A549 (cell line): ENCODE measurements around the gene RNF225. TPM values are rescaled to one million over a fixed set of nuclear protein-coding genes. Genes with fewer than 3 reads are reported as not detected.

Source experiments
- ATAC-seq, 2 experiments: fragments of 200-7000 bp in 1 of 2; fragments of >200 bp in 1 of 2; cut with Nextera tagmentation in 1 of 2; cut with Tn5 transposase in 1 of 2; 3 replicates each; pipeline versions ENCODE4 v1.8.0 to v1.9.1; 2018 to 2020; ENCODE audit warnings: mild to moderate bottlenecking in 1 of 2, moderate library complexity in 1 of 2
- CTCF ChIA-PET: fragments of 300-600 bp; sonication (Branson Sonifier 250); formaldehyde crosslinking; extraction: SDS; loops from one replicate; lab custom pipeline; 2021; ENCODE audit warnings: antibody characterized with exemption, inconsistent platforms; lab: Yijun Ruan, JAX
- POLR2A ChIA-PET: fragments of 350-600 bp; formaldehyde crosslinking; extraction: SDS; loops from one replicate; lab custom pipeline; 2021; ENCODE audit warnings: antibody characterized with exemption, inconsistent platforms; lab: Yijun Ruan, JAX
- DNase-seq, 2 experiments: peaks; one replicate each; pipeline versions ENCODE4 v3.0.0 to v3.0.0-alpha.2; 2011 to 2016; ENCODE audit warnings: low read depth in 1 of 2, low spot score in 1 of 2
- FAIRE-seq: peaks from 2 replicates; lab custom pipeline; 2011; peaks lifted over from hg19 to GRCh38; lab: Jason Lieb, UNC
- H3K27ac ChIP-seq, 2 experiments: fragments of >200 bp; sonication (Bioruptor Twin); formaldehyde crosslinking; 3 replicates each; pipeline ENCODE4 v1.5.1; 2016 to 2017
- H3K4me1 ChIP-seq: fragments of >200 bp; sonication (Bioruptor Twin); formaldehyde crosslinking; 3 replicates; pipeline ENCODE4 v1.6.1; 2016
- H3K4me2 ChIP-seq: fragments of >200 bp; sonication (Bioruptor Twin); formaldehyde crosslinking; 3 replicates; pipeline ENCODE4 v1.6.1; 2016
- H3K4me3 ChIP-seq: fragments of >200 bp; sonication (Bioruptor Twin); formaldehyde crosslinking; 3 replicates; pipeline ENCODE4 v1.5.1; 2016
- H3K9me3 ChIP-seq: fragments of >200 bp; sonication (Bioruptor Twin); formaldehyde crosslinking; 3 replicates; pipeline ENCODE4 v1.6.1; 2016
- CBX2 ChIP-seq: fragments of 200-600 bp; sonication (generic); IDR thresholded peaks from 2 replicates; pipeline ENCODE4 v1.6.1; 2016; ENCODE audit warnings: low read depth, mild to moderate bottlenecking, borderline replicate concordance
- EHMT2 ChIP-seq: fragments of 200-600 bp; sonication (generic); IDR thresholded peaks from 2 replicates; pipeline ENCODE4 v1.6.1; 2016; ENCODE audit warnings: antibody characterized with exemption, low read depth, mild to moderate bottlenecking, moderate library complexity
- ELK1 ChIP-seq: fragments of 150-350 bp; IDR thresholded peaks from 2 replicates; pipeline ENCODE4 v1.6.1; 2014; ENCODE audit warnings: low read depth, mild to moderate bottlenecking, low read length
- EP300 ChIP-seq, 2 experiments: fragments of >200 bp; sonication (Bioruptor Twin); formaldehyde crosslinking; IDR thresholded peaks; 2 replicates in 1 of 2; 3 replicates in 1 of 2; pipeline ENCODE4 v1.6.1; 2016 to 2017
- FOSB ChIP-seq: fragments of 250-450 bp; sonication (Bioruptor Pico); IDR thresholded peaks from 2 replicates; pipeline ENCODE4 v1.5.0; 2020; ENCODE audit warnings: mild to moderate bottlenecking, moderate library complexity
- HEYL ChIP-seq: fragments of 250-450 bp; sonication (Bioruptor Pico); IDR thresholded peaks from 2 replicates; pipeline ENCODE4 v1.8.0; 2021; ENCODE audit warnings: mild to moderate bottlenecking, moderate library complexity
- HOXA7 ChIP-seq: fragments of 250-450 bp; sonication (Bioruptor Pico); IDR thresholded peaks from 2 replicates; pipeline ENCODE4 v1.5.0; 2020; ENCODE audit warnings: mild to moderate bottlenecking, moderate library complexity
- JUN ChIP-seq, 2 experiments: fragments of >200 bp; sonication (Bioruptor Twin); formaldehyde crosslinking; IDR thresholded peaks; 2 replicates in 1 of 2; 3 replicates in 1 of 2; pipeline ENCODE4 v1.6.1; 2016 to 2017
- MAFK ChIP-seq: fragments of 450-650 bp; IDR thresholded peaks from 2 replicates; pipeline ENCODE4 v1.6.1; 2014; ENCODE audit not compliant: partially characterized antibody
- MAX ChIP-seq: IDR thresholded peaks from 2 replicates; pipeline ENCODE4 v1.6.1; 2012
- NPAS2 ChIP-seq: fragments of 250-450 bp; sonication (Bioruptor Pico); IDR thresholded peaks from 2 replicates; pipeline ENCODE4 v1.8.0; 2022; ENCODE audit warnings: mild to moderate bottlenecking, moderate library complexity, borderline replicate concordance
- PBX3 ChIP-seq: IDR thresholded peaks from 2 replicates; pipeline ENCODE4 v1.6.1; 2012
- POLR2A ChIP-seq: IDR thresholded peaks from 2 replicates; pipeline ENCODE4 v1.6.1; 2012; ENCODE audit warnings: mild to moderate bottlenecking, low read length
- POLR2AphosphoS2 ChIP-seq: conservative IDR thresholded peaks from 2 replicates; pipeline ENCODE4 v1.6.1; 2012; ENCODE audit warnings: low read length, improper control_type of control experiment, inconsistent platforms
- RAD21 ChIP-seq, 2 experiments: fragments of >200 bp in 1 of 2; sonication (Bioruptor Twin) in 1 of 2; formaldehyde crosslinking in 1 of 2; IDR thresholded peaks in 1 of 2; conservative IDR thresholded peaks in 1 of 2; 2 replicates in 1 of 2; 3 replicates in 1 of 2; pipeline ENCODE4 v1.6.1; 2012 to 2018; ENCODE audit warnings: inconsistent platforms in 1 of 2
- RARB ChIP-seq: fragments of 250-450 bp; sonication (Bioruptor Pico); IDR thresholded peaks from 2 replicates; pipeline ENCODE4 v1.8.0; 2021; ENCODE audit warnings: mild to moderate bottlenecking, moderate library complexity
- TFCP2L1 ChIP-seq: fragments of 250-450 bp; sonication (Bioruptor Pico); IDR thresholded peaks from 2 replicates; pipeline ENCODE4 v1.5.0; 2021; ENCODE audit warnings: mild to moderate bottlenecking
- USF2 ChIP-seq: fragments of 450-650 bp; IDR thresholded peaks from 2 replicates; pipeline ENCODE4 v1.6.1; 2014; ENCODE audit warnings: antibody characterized with exemption
- ZC3H11A ChIP-seq: fragments of 450-650 bp; IDR thresholded peaks from 2 replicates; pipeline ENCODE4 v1.6.1; 2014; ENCODE audit warnings: antibody characterized with exemption, mild to moderate bottlenecking
- WGBS: methylation state at CpG from one replicate; pipeline ENCODE4 v1.1.6; 2017; ENCODE audit errors: missing lambda C conversion rate; 5-methylcytosine and 5-hydroxymethylcytosine counted together
- polyA minus RNA-seq: library from RNA; depleted of rRNA, polyadenylated mRNA; stranded (reverse); fragments of >200 nt; gene quantifications from 2 replicates; pipeline ENCODE4 v1.2.3, GENCODE V29; 2011; rRNA and poly(A)+ RNA removed
- polyA plus RNA-seq, 4 experiments: library from polyadenylated mRNA; depleted of rRNA in 3 of 4; stranded (reverse); fragments of >200 nt; fragmentation: RNase III in 1 of 4; extraction: RNeasy Plus Mini Kit Qiagen cat#74134 plus additional on column Dnase treatment in 1 of 4; gene quantifications; 2 replicates in 3 of 4; 3 replicates in 1 of 4; pipeline ENCODE4 v1.2.3, GENCODE V29; 2011 to 2017

The RNF225 gene
- polyA plus RNA-seq (2011; rRNA removed) (not detected in 2 replicates), polyA plus RNA-seq (2017; fragmentation: RNase III; extraction: RNeasy Plus Mini Kit Qiagen cat#74134 plus additional on column Dnase treatment) (not detected in 3 replicates), polyA minus RNA-seq (not detected in 2 replicates)
- polyA plus RNA-seq (2012; cell fraction: cytosol; rRNA removed), result 0.04 and 0.11 TPM in 2 replicates
- 1.2 and 1.3 TPM in 2 replicates for polyA plus RNA-seq (2012; cell fraction: nucleus; rRNA removed)

- Histone ChIP-seq H3K4me3 (no peak within 1 kb of the TSS), H3K4me2 (no peak within 1 kb of the TSS; the same call in 2 of the 3 replicates), H3K27ac (peak within 1 kb of the TSS in 1 of 2 experiments; percentile 3; a peak in 2 of 6 replicates), H3K4me1 (peaks cover 28% of the 10 kb centered on the region), H3K9me3 (no peaks in the 10 kb centered on the region)
- ATAC-seq, result peak; percentile 37 to 43
- no peak for TF ChIP-seq ZC3H11A
- TF ChIP-seq JUN (IDR thresholded peaks at IDR 0.05), result peak in 1 of 2 experiments; percentile 41; a peak in 4 of 5 replicates
- TF ChIP-seq CBX2, result no peak
- TF ChIP-seq USF2, result no peak
- TF ChIP-seq RARB (CRISPR knock-in tag), result peak; percentile 67
- no peak for TF ChIP-seq MAFK
- TF ChIP-seq HEYL (CRISPR knock-in tag), result no peak
- TF ChIP-seq POLR2AphosphoS2, result no peak; the same call in 1 of the 2 replicates
- no peak for TF ChIP-seq RAD21 (conservative IDR thresholded peaks at IDR 0.05 in 1 of 2, IDR thresholded peaks at IDR 0.05 in 1 of 2)
- TF ChIP-seq FOSB (CRISPR knock-in tag), result peak; percentile 72; the same call in 1 of the 2 replicates
- TF ChIP-seq POLR2A, result no peak
- TF ChIP-seq EP300 (IDR thresholded peaks at IDR 0.05), result no peak
- TF ChIP-seq EHMT2, result no peak
- TF ChIP-seq PBX3, result peak; percentile 82
- peak; percentile 70 for TF ChIP-seq TFCP2L1 (CRISPR knock-in tag)
- no peak for TF ChIP-seq NPAS2 (CRISPR knock-in tag)
- peak; percentile 80 for TF ChIP-seq HOXA7
- TF ChIP-seq ELK1, result no peak
- 0 out of 2 replicates have a peak, but pooled peaks have one; percentile 12 for TF ChIP-seq MAX
- DNase-seq, result peak in 1 of 2 experiments; percentile 49
- POLR2A ChIA-PET, result interaction anchor here (1.0 kb wide), 1 partner anchor 148 kb away, joined by 3 read pairs; no protein-coding TSS in a partner anchor
- WGBS, result 68% methylated on average over 19 of the region's 21 CpGs
- CTCF ChIA-PET, result interaction anchor here (1.0 kb wide), 1 partner anchor 124 kb away, joined by 4 read pairs; no protein-coding TSS in a partner anchor
- no peak for FAIRE-seq
These were observed at the start of gene RNF225 for GRCh38 chr19:58395220-58395978. Gene RNF225, plus strand, starts transcription at chr19:58395656. Its CDS starts 434 bp downstream, at chr19:58396090.
